ENCODE measurements around the gene FCN3. TPM values are rescaled to one million over a fixed set of nuclear protein-coding genes. Genes with fewer than 3 reads are reported as not detected.
"Not testable (repeated sequence)": the region's sequence is repeated elsewhere in the genome, so short reads cannot be mapped to it uniquely, and the experiment has no call there.

Gene FCN3
- polyA plus RNA-seq, 4 donors, result 1.6 to 3.1 (median 2.2) TPM

- no peak for DNase-seq (ENCODE audit: low read depth in 4 of 4, low spot score in 3 of 4)
Observed at GRCh38 chr1:27400082-27400962, 25.7 kb upstream of the FCN3 start.

- no peak for DNase-seq (ENCODE audit: low read depth in 4 of 4, low spot score in 3 of 4)
Observed at GRCh38 chr1:27399251-27400025, 24.8 kb upstream of the FCN3 start.

GRCh38 chr1:27398405-27399149, 24.0 kb upstream of the FCN3 start:
- DNase-seq (ENCODE audit: low read depth in 4 of 4, low spot score in 3 of 4), result no peak

GRCh38 chr1:27397749-27398148, 23.1 kb upstream of the FCN3 start:
- no peak for DNase-seq (ENCODE audit: low read depth in 4 of 4, low spot score in 3 of 4)

DNA sequence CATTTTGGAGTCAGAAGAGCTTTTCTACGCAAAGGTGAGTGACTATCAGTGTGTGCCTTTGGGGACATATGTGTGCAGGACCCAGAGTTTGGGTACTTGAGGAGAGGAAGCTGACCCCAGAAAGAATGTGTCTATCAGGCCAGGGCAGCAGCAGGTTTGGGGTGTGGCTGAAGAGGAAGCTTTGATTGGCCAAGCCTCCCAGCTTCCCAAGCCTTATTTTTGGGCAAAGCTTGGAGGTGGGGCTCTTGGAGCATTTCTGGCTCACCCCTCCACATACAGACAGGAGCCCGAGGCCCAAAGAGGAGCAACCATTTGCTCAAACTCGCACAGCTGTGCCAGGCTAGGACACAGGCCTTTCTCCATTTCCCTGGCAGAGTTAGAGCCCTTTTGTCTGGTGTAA, 22.5 kb upstream of the FCN3 start:
- no peak for DNase-seq (ENCODE audit: low read depth in 4 of 4, low spot score in 3 of 4)

DNA sequence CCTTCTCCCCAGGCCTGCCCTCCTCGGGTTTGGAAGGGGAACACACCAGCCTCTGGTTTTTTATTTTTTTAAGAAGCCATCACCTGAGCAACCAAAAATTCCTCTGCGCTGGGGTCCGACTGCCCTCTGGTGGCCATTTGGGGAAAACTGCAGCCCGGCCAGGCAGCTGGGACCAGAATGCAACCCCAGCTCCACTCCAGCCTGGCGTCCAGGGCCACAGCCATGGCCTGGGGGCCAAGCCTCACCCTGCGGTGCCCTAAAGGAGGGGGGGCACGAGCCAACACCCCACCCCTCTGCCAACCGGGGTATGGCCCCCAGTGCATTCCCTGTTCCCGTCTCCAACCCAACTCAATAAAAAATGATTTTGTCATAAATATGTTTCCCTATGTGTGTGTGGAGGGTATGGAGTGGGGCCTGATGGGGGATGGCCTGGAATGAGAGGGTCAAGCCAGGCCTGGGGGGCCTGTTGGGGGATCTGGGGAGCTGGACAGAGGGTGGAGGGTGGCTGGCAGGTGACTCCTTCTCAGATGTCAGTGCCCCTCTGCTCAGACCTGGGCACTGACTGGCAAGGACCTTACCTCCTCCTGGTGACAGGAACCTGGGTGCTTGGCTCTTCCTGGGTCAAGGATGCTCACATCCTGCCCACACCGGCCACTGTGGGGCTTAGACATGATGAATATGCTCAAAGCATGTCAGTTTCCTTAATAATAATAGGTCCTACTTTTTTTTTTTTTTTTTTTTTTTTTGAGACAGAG, 21.0 kb upstream of the FCN3 start:
- DNase-seq (ENCODE audit: low read depth in 4 of 4, low spot score in 3 of 4), result no peak

- no peak for DNase-seq (ENCODE audit: low read depth in 4 of 4, low spot score in 3 of 4)
Observed at GRCh38 chr1:27394925-27395324, 20.3 kb upstream of the FCN3 start.

GRCh38 chr1:27394282-27394658, 19.6 kb upstream of the FCN3 start:
- DNase-seq (ENCODE audit: low read depth in 4 of 4, low spot score in 3 of 4), result no peak

DNA sequence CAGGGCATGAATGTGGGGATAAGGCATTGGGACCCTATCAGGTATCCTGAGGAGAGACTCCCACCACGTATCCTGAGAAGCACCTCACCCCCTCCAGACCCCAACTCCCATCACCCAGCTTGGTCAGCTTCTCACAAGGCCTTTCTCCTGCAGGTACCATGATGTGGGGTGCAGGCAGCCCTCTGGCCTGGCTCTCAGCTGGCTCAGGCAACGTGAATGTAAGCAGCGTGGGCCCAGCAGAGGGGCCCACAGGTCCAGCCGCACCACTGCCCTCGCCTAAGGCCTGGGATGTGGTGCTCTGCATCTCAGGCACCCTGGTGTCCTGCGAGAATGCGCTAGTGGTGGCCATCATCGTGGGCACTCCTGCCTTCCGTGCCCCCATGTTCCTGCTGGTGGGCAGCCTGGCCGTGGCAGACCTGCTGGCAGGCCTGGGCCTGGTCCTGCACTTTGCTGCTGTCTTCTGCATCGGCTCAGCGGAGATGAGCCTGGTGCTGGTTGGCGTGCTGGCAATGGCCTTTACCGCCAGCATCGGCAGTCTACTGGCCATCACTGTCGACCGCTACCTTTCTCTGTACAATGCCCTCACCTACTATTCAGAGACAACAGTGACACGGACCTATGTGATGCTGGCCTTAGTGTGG, 19.1 kb upstream of the FCN3 start:
- DNase-seq (ENCODE audit: low read depth in 4 of 4, low spot score in 3 of 4), result no peak

DNA sequence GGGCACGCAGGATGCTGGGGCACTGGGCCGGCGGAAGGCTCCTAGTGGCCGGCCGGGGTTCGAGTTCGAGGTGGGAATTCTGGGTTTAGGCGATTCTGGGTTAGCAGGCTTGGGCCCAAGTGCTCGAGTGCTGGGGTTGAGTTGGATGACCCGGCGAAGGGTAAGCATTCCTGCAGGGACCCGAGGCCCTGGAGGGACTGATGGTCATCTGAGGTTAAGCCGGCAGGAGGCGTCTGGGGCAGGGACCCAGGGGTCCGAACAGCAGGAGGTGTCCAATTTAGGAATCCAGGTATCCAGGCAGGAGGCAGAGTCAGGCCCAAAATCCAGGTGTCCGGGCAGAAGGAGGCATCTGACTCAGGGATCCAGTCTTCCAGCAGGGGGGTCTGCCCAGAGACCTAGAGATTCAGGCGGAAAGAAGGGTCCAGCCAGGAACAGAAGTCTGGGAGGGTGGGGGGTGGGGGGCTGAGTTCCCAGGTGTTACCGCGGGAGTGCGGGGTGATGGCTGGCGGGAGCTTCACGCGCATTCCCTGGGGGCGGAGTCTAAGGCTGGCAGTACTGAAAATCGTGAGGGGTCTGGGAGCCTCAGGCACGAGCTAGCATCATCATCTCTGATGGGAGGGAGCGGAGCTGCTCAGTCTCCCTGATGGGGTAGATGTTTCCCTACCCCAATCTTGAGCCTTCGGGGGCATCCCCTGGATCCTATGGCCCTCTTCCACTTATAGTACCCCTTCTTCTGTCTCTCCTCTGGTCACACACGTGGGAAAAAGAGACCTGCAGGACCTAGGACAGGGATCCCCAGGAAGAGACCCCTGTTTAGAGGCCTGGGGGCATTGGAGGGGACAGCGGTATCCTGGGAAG, 18.4 kb upstream of the FCN3 start:
- DNase-seq (ENCODE audit: low read depth in 4 of 4, low spot score in 3 of 4), result no peak

DNA sequence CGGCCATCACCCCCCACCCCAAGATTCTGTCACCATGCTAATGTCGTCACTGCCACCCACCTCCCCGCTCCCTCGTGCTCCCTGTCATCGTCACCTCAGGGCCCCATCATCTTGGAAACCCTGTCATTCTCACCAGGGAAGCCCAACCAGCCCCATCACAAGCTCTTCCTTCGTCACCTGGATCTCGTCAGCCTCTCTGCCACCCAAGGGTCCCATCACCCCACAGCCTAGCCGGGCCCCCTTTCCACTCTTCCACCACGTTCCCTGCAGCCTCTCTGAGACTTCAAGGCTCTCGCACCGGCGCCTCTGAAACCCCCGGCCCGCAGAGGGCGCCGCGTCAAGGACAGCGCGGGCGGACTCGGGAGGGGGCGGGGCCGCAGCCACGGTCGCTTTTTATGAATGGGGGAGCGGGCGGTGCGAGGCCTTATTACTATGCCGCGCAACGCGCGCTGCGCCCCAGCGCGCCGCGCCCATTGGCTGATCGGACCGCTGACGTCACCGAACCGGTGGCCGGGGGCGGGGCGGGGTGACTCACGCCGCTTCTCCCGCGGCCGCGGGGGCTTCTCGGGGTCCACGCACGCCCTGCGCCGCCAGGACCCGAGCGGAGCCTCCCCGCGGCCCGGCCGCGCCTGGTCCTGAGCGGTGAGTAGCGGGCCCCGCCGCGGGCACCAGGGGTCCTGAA, 17.6 kb upstream of the FCN3 start, which contains the start of gene GPR3:
TSS of gene GPR3 (plus strand) at position 527 of the 682 bp plus-strand sequence. CDS start 1,177 bp downstream, outside the sequence.
- DNase-seq (ENCODE audit: low read depth in 4 of 4, low spot score in 3 of 4), result peak in 1 of 4 donors; percentile 65

- DNase-seq (ENCODE audit: low read depth in 4 of 4, low spot score in 3 of 4), result no peak
Observed at GRCh38 chr1:27391511-27392095, 17.0 kb upstream of the FCN3 start.

DNA sequence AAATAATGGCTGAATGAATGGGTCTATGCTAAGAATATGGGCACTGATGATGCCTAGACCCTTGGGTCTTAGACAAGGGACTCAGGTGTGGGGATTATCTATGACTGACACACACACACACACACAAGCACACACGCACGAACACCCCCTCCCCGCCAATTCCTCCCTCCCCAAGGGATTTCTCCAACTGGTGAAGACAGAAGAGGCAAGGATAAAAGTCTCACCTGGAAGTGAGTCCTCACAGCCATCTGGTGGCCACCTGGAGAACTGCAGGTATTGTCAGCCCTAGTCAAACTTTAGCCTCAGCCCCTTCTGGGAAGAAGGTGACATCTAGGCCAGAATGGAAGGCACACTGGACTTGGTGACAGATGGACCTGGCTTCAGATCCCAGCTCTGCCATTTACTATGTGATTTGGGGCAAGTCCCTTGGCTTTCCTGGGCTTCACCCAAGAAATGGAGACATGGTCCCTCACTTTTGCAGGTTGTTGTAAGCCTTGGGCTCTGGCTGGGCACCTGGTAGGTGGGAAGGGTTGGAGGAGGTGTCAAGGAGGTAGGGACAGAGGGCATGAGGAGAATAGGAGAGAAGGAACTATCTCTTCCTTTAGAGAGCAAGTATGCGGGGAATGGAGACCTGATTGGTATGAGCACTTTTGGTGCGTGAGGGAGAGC, 13.8 kb upstream of the FCN3 start:
- no peak for DNase-seq (ENCODE audit: low read depth in 4 of 4, low spot score in 3 of 4)

DNA sequence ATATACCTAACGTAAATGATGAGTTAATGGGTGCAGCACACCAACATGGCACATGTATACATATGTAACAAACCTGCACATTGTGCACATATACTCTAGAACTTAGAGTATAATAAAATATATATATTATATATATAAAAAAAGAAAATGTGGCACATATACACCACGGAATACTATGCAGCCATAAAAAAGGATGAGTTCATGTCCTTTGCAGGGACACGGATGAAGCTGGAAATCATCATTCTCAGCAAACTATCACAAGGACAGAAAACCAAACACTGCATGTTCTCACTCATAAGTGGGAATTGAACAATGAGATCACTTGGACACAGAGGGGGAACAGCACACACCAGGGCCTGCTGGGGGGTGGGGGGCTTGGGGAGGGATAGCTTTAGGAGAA, 10.2 kb upstream of the FCN3 start:
- DNase-seq (ENCODE audit: low read depth in 4 of 4, low spot score in 3 of 4), result not testable (repeated sequence)

GRCh38 chr1:27383661-27384060, 9.0 kb upstream of the FCN3 start:
- no peak for DNase-seq (ENCODE audit: low read depth in 4 of 4, low spot score in 3 of 4)

GRCh38 chr1:27383039-27383605, 8.5 kb upstream of the FCN3 start, which contains the start of gene CD164L2:
CD164L2 (minus strand) TSS chr1:27383333; CDS start chr1:27383239, 94 bp downstream.
- DNase-seq (ENCODE audit: low read depth in 4 of 4, low spot score in 3 of 4), result no peak

Measured in right renal pelvis (tissue), 4 donors.